HepG2 (cell line): ENCODE data around the gene MMUT. TPM values are rescaled to one million over a fixed set of nuclear protein-coding genes. Genes with fewer than 3 reads are reported as not detected.

ENCODE experiments used
- CBFB ChIP-seq: sonication (generic); formaldehyde crosslinking; IDR thresholded peaks from 2 replicates; pipeline ENCODE4 v1.4.0; 2020; ENCODE audit warnings: missing genetic modification reagents
- CTCF ChIP-seq: sonication (generic); formaldehyde crosslinking; IDR thresholded peaks from 2 replicates; pipeline ENCODE4 v1.5.0; 2020; ENCODE audit warnings: mild to moderate bottlenecking, missing genetic modification reagents, moderate library complexity
- DZIP1 ChIP-seq: sonication (generic); formaldehyde crosslinking; IDR thresholded peaks from 2 replicates; pipeline ENCODE4 v1.5.0; 2020; ENCODE audit warnings: mild to moderate bottlenecking, missing genetic modification reagents
- HNF4G ChIP-seq, 2 experiments: sonication (generic) in 1 of 2; formaldehyde crosslinking in 1 of 2; IDR thresholded peaks; 2 replicates each; pipeline versions ENCODE4 v1.4.0 to v1.6.1; 2011 to 2020; ENCODE audit warnings: borderline replicate concordance in 2 of 2, low read depth in 2 of 2, mild to moderate bottlenecking in 2 of 2, low read length in 1 of 2, missing genetic modification reagents in 1 of 2, moderate library complexity in 1 of 2
- HOXA3 ChIP-seq: sonication (generic); formaldehyde crosslinking; IDR thresholded peaks from 2 replicates; pipeline ENCODE4 v1.5.0; 2020; ENCODE audit warnings: missing genetic modification reagents
- KDM6A ChIP-seq: IDR thresholded peaks from 2 replicates; pipeline ENCODE4 v1.6.1; 2016; ENCODE audit warnings: low read depth
- KIAA2018 ChIP-seq: sonication (generic); formaldehyde crosslinking; IDR thresholded peaks from 2 replicates; pipeline ENCODE4 v1.5.0; 2020; ENCODE audit warnings: mild to moderate bottlenecking, missing genetic modification reagents, borderline replicate concordance
- MED1 ChIP-seq: sonication (generic); formaldehyde crosslinking; IDR thresholded peaks from 2 replicates; pipeline ENCODE4 v1.4.0; 2020; ENCODE audit warnings: missing genetic modification reagents
- NFYC ChIP-seq: IDR thresholded peaks from 2 replicates; pipeline ENCODE4 v1.6.1; 2016; ENCODE audit warnings: missing genetic modification reagents, missing compliant biosample characterization
- NR2C2 ChIP-seq: sonication (generic); formaldehyde crosslinking; IDR thresholded peaks from 2 replicates; pipeline ENCODE4 v1.4.0; 2020; ENCODE audit warnings: missing genetic modification reagents, mild to moderate bottlenecking, moderate library complexity, borderline replicate concordance
- PBX2 ChIP-seq: IDR thresholded peaks from 2 replicates; pipeline ENCODE4 v1.6.1; 2016; ENCODE audit warnings: control low read depth
- RBFOX2 ChIP-seq: fragments of 200-400 bp; formaldehyde crosslinking; IDR thresholded peaks from 2 replicates; pipeline ENCODE4 v1.6.1; 2017; ENCODE audit warnings: low read depth, mild to moderate bottlenecking, low read length
- ZBTB7B ChIP-seq: sonication (generic); formaldehyde crosslinking; IDR thresholded peaks from 2 replicates; pipeline ENCODE4 v1.4.0; 2020; ENCODE audit warnings: missing genetic modification reagents
- polyA plus RNA-seq, 8 experiments: library from polyadenylated mRNA; depleted of rRNA in 3 of 8; stranded (reverse) in 7 of 8; unstranded in 1 of 8; fragments of >200 nt; fragmentation: Illumina TruSeq in 4 of 8; extraction: Trizol in 4 of 8; gene quantifications; 2 replicates each; pipeline versions ENCODE4 v1.2.1 to v1.2.3, GENCODE V29; 2011 to 2016; ENCODE audit warnings: low read depth in 4 of 8, missing spikeins in 1 of 8, mixed read lengths in 1 of 8; ENCODE audit not compliant: insufficient read depth in 1 of 8
- total RNA-seq, 5 experiments: library from RNA; depleted of rRNA; stranded (reverse); fragments of >200 nt; fragmentation: Illumina TruSeq; extraction: Trizol; gene quantifications; 2 replicates each; pipeline ENCODE4 v1.2.3, GENCODE V29; 2016; ENCODE audit warnings: low read depth in 1 of 5

The MMUT gene
- total and polyA plus RNA-seq, 2 of the 13 experiments (the other 11 are each of a cell fraction or from before 2014, with no cell fraction given): 16.1 to 20.5 TPM

GRCh38 chr6:49462927-49463611, at the start of gene MMUT, which contains the start of gene CENPQ (continued):
- TF ChIP-seq RBFOX2 (peak; percentile 85), NFYC (CRISPR knock-in tag) (peak; percentile 96), DZIP1 (no peak), HNF4G (IDR thresholded peaks at IDR 0.05; ENCODE audit: borderline replicate concordance, low read depth, low read length) (no peak), HNF4G (CRISPR knock-in tag; IDR thresholded peaks at IDR 0.05; ENCODE audit: borderline replicate concordance, low read depth) (peak; percentile 48; the same call in 1 of the 2 replicates), KDM6A (no peak), CBFB (peak; percentile 84), ZBTB7B (CRISPR knock-in tag) (no peak), MED1 (CRISPR knock-in tag) (peak; percentile 87), NR2C2 (CRISPR knock-in tag) (peak; percentile 98), HOXA3 (CRISPR knock-in tag) (peak; percentile 99), CTCF (CRISPR knock-in tag) (peak; percentile 46), PBX2 (no peak), KIAA2018 (CRISPR knock-in tag) (no peak)
